K562 (cell line): ENCODE data around the gene LY6G6F. TPM values are rescaled to one million over a fixed set of nuclear protein-coding genes. Genes with fewer than 3 reads are reported as not detected.

ENCODE experiments used
- FIP1L1 ChIP-seq: fragments of 200-400 bp; formaldehyde crosslinking; IDR thresholded peaks from 2 replicates; pipeline ENCODE4 v1.6.1; 2018; ENCODE audit warnings: mild to moderate bottlenecking, low read depth, low read length; ENCODE audit not compliant: poor library complexity, severe bottlenecking
- HNRNPK ChIP-seq: fragments of 200-400 bp; formaldehyde crosslinking; IDR thresholded peaks from one replicate; pipeline ENCODE4 v1.6.1; 2018; ENCODE audit warnings: mild to moderate bottlenecking, low read depth, low read length; ENCODE audit not compliant: poor library complexity, severe bottlenecking
- KLF1 ChIP-seq: fragments of 450-650 bp; IDR thresholded peaks from 2 replicates; pipeline ENCODE4 v1.6.1; 2016; ENCODE audit warnings: missing genetic modification characterization, missing compliant biosample characterization
- NR2C2 ChIP-seq, 2 experiments: fragments of 200-800 bp in 1 of 2; sonication (Bioruptor generic) in 1 of 2; sonication (generic) in 1 of 2; formaldehyde crosslinking in 1 of 2; IDR thresholded peaks; 2 replicates each; pipeline versions ENCODE4 v1.6.1 to v1.8.0; 2016 to 2022; ENCODE audit warnings: mild to moderate bottlenecking in 1 of 2, missing compliant biosample characterization in 1 of 2, missing genetic modification characterization in 1 of 2, missing genetic modification reagents in 1 of 2
- OTX1 ChIP-seq: fragments of 450-650 bp; formaldehyde crosslinking; IDR thresholded peaks from 2 replicates; pipeline ENCODE4 v1.4.0; 2022; ENCODE audit warnings: mild to moderate bottlenecking
- POLR2B ChIP-seq: fragments of 450-650 bp; IDR thresholded peaks from 2 replicates; pipeline ENCODE4 v1.6.1; 2018; ENCODE audit warnings: low read depth; ENCODE audit not compliant: partially characterized antibody
- PRPF4 ChIP-seq: fragments of 200-400 bp; formaldehyde crosslinking; IDR thresholded peaks from one replicate; pipeline ENCODE4 v1.6.1; 2017; ENCODE audit warnings: low read length, low read depth, mild to moderate bottlenecking; ENCODE audit not compliant: insufficient read depth, poor library complexity, severe bottlenecking
- SMAD2 ChIP-seq: fragments of 150-350 bp; IDR thresholded peaks from 2 replicates; pipeline ENCODE4 v1.6.1; 2014; ENCODE audit warnings: low read depth, mild to moderate bottlenecking, low read length
- STAG1 ChIP-seq: sonication (generic); formaldehyde crosslinking; IDR thresholded peaks from 2 replicates; pipeline ENCODE4 v1.5.0; 2020; ENCODE audit warnings: missing genetic modification reagents, borderline replicate concordance
- TAF1 ChIP-seq: IDR thresholded peaks from 2 replicates; pipeline ENCODE4 v1.6.1; 2011; ENCODE audit warnings: mild to moderate bottlenecking, low read length, moderate library complexity; ENCODE audit not compliant: insufficient read depth, control insufficient read depth, severe bottlenecking; ENCODE audit errors: extremely low read depth
- YBX1 ChIP-seq: fragments of 450-650 bp; IDR thresholded peaks from 2 replicates; pipeline ENCODE4 v1.7.1; 2016; ENCODE audit warnings: mild to moderate bottlenecking
- ZNF197 ChIP-seq: fragments of 200-800 bp; sonication (Bioruptor generic); IDR thresholded peaks from 2 replicates; pipeline ENCODE4 v1.6.1; 2016; ENCODE audit warnings: low read depth, missing genetic modification characterization, missing compliant biosample characterization
- ZNF311 ChIP-seq: fragments of 250-450 bp; sonication (Bioruptor Pico); IDR thresholded peaks from 2 replicates; pipeline ENCODE4 v1.4.0; 2020; ENCODE audit warnings: mild to moderate bottlenecking, moderate library complexity
- ZNF316 ChIP-seq: fragments of 450-650 bp; IDR thresholded peaks from 2 replicates; pipeline ENCODE4 v1.6.1; 2016
- ZNF318 ChIP-seq, 2 experiments: fragments of 450-650 bp; IDR thresholded peaks; 2 replicates each; pipeline ENCODE4 v1.6.1; 2016; ENCODE audit warnings: mild to moderate bottlenecking in 2 of 2, borderline replicate concordance in 1 of 2, low read depth in 1 of 2, moderate library complexity in 1 of 2
- polyA plus RNA-seq, 8 experiments: library from polyadenylated mRNA; depleted of rRNA in 4 of 8; stranded (reverse) in 5 of 8; unstranded in 3 of 8; fragments of >200 nt; fragmentation: Nextera tagmentation in 2 of 8; fragmentation: Illumina TruSeq in 1 of 8; extraction: Ambion mirVana in 2 of 8; extraction: Trizol in 1 of 8; gene quantifications; 2 replicates each; pipeline versions ENCODE4 v1.2.1 to v1.2.3, GENCODE V29; 2011 to 2014; ENCODE audit warnings: inconsistent platforms in 1 of 8, missing spikeins in 1 of 8
- total RNA-seq, 7 experiments: library from RNA; depleted of rRNA in 6 of 7; stranded (reverse); fragments of >200 nt in 6 of 7; fragmentation: Illumina TruSeq in 2 of 7; extraction: Trizol in 2 of 7; gene quantifications; 2 replicates each; pipeline versions ENCODE4 v1.2.1 to v1.2.3, GENCODE V29; 2011 to 2021; ENCODE audit warnings: low replicate concordance in 1 of 7
- TF ChIP-seq, protein P1 (sequence below): IDR thresholded peaks from 2 replicates; pipeline ENCODE4 v1.6.1; 2014; ENCODE audit warnings: antibody characterized with exemption
- TF ChIP-seq, protein P2 (sequence below): sonication (generic); formaldehyde crosslinking; IDR thresholded peaks from 2 replicates; pipeline ENCODE4 v1.9.0; 2022; ENCODE audit warnings: mild to moderate bottlenecking, missing genetic modification reagents

Gene LY6G6F
- total and polyA plus RNA-seq, 9 of the 15 experiments (the other 6 are each of a cell fraction or from before 2014, with no cell fraction given): 0.14 to 0.50 (median 0.28) TPM; not detected in 2

DNA sequence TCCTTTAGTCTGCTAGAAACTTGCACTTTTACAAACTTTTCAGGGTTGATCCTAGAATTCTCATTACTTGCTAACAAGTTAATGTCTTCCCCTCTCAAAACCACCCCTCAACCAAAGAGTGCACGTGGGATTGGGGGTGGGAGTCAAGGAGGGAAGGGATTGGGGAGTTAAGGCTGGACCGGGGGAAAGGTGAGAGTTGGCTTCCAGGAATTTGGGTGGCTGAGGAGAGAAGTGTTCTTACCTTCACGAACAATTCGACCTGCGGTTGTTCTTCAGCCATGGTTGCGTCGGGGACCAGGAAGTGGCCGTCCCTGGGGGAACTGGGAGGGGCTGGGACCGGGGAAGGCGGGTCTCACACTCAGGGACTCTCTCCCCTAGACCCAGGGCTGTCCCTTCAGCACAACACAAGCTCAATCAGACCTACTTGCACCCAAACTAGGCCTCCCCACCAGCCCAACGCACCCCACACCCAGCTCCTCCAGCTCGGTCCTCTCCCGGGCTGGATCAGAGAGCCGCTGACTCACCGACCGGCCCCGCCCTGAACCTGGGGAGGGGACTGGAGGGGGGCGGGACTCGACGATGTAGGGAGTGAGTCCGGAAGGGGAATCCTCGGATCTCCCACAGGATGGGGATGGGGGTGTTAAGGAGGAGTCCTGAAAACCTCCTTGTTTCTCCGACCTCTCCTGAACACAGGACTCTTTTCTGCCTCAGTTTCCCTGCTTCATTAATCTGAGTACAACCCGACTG is 29.5 kb downstream of the LY6G6F start, which contains the start of gene CLIC1 (continued):
- TF ChIP-seq ZNF318 (IDR thresholded peaks at IDR 0.05; ENCODE audit: borderline replicate concordance in 1 of 2, low read depth in 1 of 2) (no peak), OTX1 (CRISPR knock-in tag) (peak; percentile 97), POLR2B (peak; percentile 99), ZNF316 (peak; percentile 90), HNRNPK (peak; percentile 48), ZNF311 (CRISPR knock-in tag) (no peak), ZNF197 (no peak), TAF1 (no peak), YBX1 (no peak), FIP1L1 (no peak), PRPF4 (no peak), NR2C2 (CRISPR knock-in tag; IDR thresholded peaks at IDR 0.05) (peak; percentile 85), NR2C2 (tag; IDR thresholded peaks at IDR 0.05) (no peak), KLF1 (tag) (peak; percentile 69; the same call in 1 of the 2 replicates), SMAD2 (no peak), STAG1 (CRISPR knock-in tag) (no peak)
- TF ChIP-seq, protein P1, sequence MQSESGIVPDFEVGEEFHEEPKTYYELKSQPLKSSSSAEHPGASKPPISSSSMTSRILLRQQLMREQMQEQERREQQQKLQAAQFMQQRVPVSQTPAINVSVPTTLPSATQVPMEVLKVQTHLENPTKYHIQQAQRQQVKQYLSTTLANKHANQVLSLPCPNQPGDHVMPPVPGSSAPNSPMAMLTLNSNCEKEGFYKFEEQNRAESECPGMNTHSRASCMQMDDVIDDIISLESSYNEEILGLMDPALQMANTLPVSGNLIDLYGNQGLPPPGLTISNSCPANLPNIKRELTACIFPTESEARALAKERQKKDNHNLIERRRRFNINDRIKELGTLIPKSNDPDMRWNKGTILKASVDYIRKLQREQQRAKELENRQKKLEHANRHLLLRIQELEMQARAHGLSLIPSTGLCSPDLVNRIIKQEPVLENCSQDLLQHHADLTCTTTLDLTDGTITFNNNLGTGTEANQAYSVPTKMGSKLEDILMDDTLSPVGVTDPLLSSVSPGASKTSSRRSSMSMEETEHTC: no peak
- TF ChIP-seq, protein P2, sequence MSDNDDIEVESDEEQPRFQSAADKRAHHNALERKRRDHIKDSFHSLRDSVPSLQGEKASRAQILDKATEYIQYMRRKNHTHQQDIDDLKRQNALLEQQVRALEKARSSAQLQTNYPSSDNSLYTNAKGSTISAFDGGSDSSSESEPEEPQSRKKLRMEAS (CRISPR knock-in tag): peak; percentile 8; the same call in 1 of the 2 replicates
